Lung microvascular endothelial cell (primary cell): ENCODE data around the gene PLA2G4B. TPM values are rescaled to one million over a fixed set of nuclear protein-coding genes. Genes with fewer than 3 reads are reported as not detected.

Experiments used
- DNase-seq, 2 donors: peaks; one replicate each; pipeline versions ENCODE4 v3.0.0 to v3.0.0-alpha.2; 2010; ENCODE audit warnings: low read depth in 2 of 2
- total RNA-seq: library from RNA; depleted of rRNA; stranded (reverse); fragments of >200 nt; gene quantifications from 2 replicates; pipeline ENCODE4 v1.2.1, GENCODE V29; 2014

The PLA2G4B gene
- total RNA-seq, 1 donor from 2014 or later: 0.20 TPM

GRCh38 chr15:41885841-41886240 lies 47.2 kb downstream of the PLA2G4B start:
- DNase-seq: no peak

- DNase-seq: no peak
Observed at GRCh38 chr15:41886741-41887140, 48.1 kb downstream of the PLA2G4B start.

- no peak for DNase-seq
Observed at GRCh38 chr15:41887161-41887560, 48.5 kb downstream of the PLA2G4B start.

- DNase-seq: no peak
Observed at GRCh38 chr15:41887893-41888292, 49.2 kb downstream of the PLA2G4B start.

- DNase-seq: no peak
Observed at GRCh38 chr15:41888662-41889253, 50.1 kb downstream of the PLA2G4B start.

- DNase-seq: no peak
Observed at GRCh38 chr15:41890050-41890690, 51.5 kb downstream of the PLA2G4B start.

- DNase-seq: no peak
Observed at GRCh38 chr15:41891226-41891625, 52.6 kb downstream of the PLA2G4B start.

- DNase-seq: no peak
Observed at GRCh38 chr15:41891946-41892345, 53.3 kb downstream of the PLA2G4B start.

- no peak for DNase-seq
Observed at GRCh38 chr15:41892621-41893421, 54.2 kb downstream of the PLA2G4B start.

- no peak for DNase-seq
Observed at GRCh38 chr15:41893422-41894250, 55.0 kb downstream of the PLA2G4B start, which contains the start of gene SPTBN5. Gene SPTBN5, minus strand, starts transcription at chr15:41894053. Its CDS starts 556 bp downstream, at chr15:41893497.

- DNase-seq: no peak
Observed at GRCh38 chr15:41894251-41894790, 55.7 kb downstream of the PLA2G4B start.

- peak; percentile 73 to 91 for DNase-seq
Observed at GRCh38 chr15:41894791-41895463, 56.3 kb downstream of the PLA2G4B start.

GRCh38 chr15:41895491-41895890 lies 56.8 kb downstream of the PLA2G4B start:
- no peak for DNase-seq

- DNase-seq: no peak
Observed at GRCh38 chr15:41895957-41896356, 57.3 kb downstream of the PLA2G4B start.

- no peak for DNase-seq
Observed at GRCh38 chr15:41896566-41896965, 57.9 kb downstream of the PLA2G4B start.

GRCh38 chr15:41897363-41897799 lies 58.7 kb downstream of the PLA2G4B start:
- no peak for DNase-seq
